K562 (cell line): ENCODE measurements around the gene TRNP1. TPM values are rescaled to one million over a fixed set of nuclear protein-coding genes. Genes with fewer than 3 reads are reported as not detected.

ENCODE experiments used
- BRF1 ChIP-seq: IDR thresholded peaks from 3 replicates; pipeline ENCODE4 v1.6.1; 2011; ENCODE audit warnings: borderline replicate concordance, mild to moderate bottlenecking; ENCODE audit not compliant: insufficient read length; ENCODE audit errors: extremely low read depth
- DIDO1 ChIP-seq: fragments of 450-650 bp; IDR thresholded peaks from 2 replicates; pipeline ENCODE4 v1.6.1; 2016; ENCODE audit warnings: low read depth, missing biosample characterization, missing genetic modification characterization
- ESRRB ChIP-seq: fragments of 250-450 bp; sonication (Bioruptor Pico); IDR thresholded peaks from 2 replicates; pipeline ENCODE4 v1.5.0; 2020; ENCODE audit warnings: mild to moderate bottlenecking, moderate library complexity, borderline replicate concordance
- ETS2 ChIP-seq: IDR thresholded peaks from 2 replicates; pipeline ENCODE4 v1.6.1; 2016; ENCODE audit warnings: borderline replicate concordance, missing genetic modification characterization, mild to moderate bottlenecking, moderate library complexity, missing compliant biosample characterization; ENCODE audit not compliant: poor library complexity, severe bottlenecking
- KAT7 ChIP-seq: sonication (generic); formaldehyde crosslinking; IDR thresholded peaks from 2 replicates; pipeline ENCODE4 v1.8.0; 2022; ENCODE audit warnings: missing genetic modification reagents, mild to moderate bottlenecking, borderline replicate concordance
- KLF13 ChIP-seq: fragments of 450-650 bp; IDR thresholded peaks from 2 replicates; pipeline ENCODE4 v1.6.1; 2016; ENCODE audit warnings: missing genetic modification characterization, low read depth, mild to moderate bottlenecking, missing compliant biosample characterization, moderate library complexity, borderline replicate concordance
- MEF2A ChIP-seq: IDR thresholded peaks from 2 replicates; pipeline ENCODE4 v1.6.1; 2011; ENCODE audit warnings: low read depth, mild to moderate bottlenecking, low read length, moderate library complexity; ENCODE audit not compliant: control insufficient read depth
- NR1H2 ChIP-seq: sonication (generic); formaldehyde crosslinking; IDR thresholded peaks from 2 replicates; pipeline ENCODE4 v1.4.0; 2020; ENCODE audit warnings: mild to moderate bottlenecking, missing genetic modification reagents
- RBM39 ChIP-seq: fragments of 200-400 bp; formaldehyde crosslinking; optimal IDR thresholded peaks from 2 replicates; pipeline ENCODE3; 2018; ENCODE audit warnings: low read depth, low read length
- SIRT6 ChIP-seq: IDR thresholded peaks from one replicate; pipeline ENCODE4 v1.6.1; 2012; ENCODE audit warnings: low read depth, mild to moderate bottlenecking, control low read depth, inconsistent platforms, low read length, moderate library complexity
- SRSF3 ChIP-seq: fragments of 200-400 bp; formaldehyde crosslinking; IDR thresholded peaks from 2 replicates; pipeline ENCODE4 v1.6.1; 2016; ENCODE audit warnings: mild to moderate bottlenecking, low read length, moderate library complexity; ENCODE audit not compliant: insufficient read depth
- THRB ChIP-seq: fragments of 450-650 bp; formaldehyde crosslinking; conservative IDR thresholded peaks from 2 replicates; pipeline ENCODE4 v1.4.0; 2022; ENCODE audit warnings: mild to moderate bottlenecking, missing genetic modification characterization
- TOE1 ChIP-seq, 2 experiments: fragments of 450-650 bp in 1 of 2; sonication (generic) in 1 of 2; formaldehyde crosslinking in 1 of 2; IDR thresholded peaks; 2 replicates each; pipeline versions ENCODE4 v1.7.1 to v1.8.0; 2016 to 2022; ENCODE audit warnings: borderline replicate concordance in 2 of 2, mild to moderate bottlenecking in 2 of 2, antibody characterized with exemption in 1 of 2, inconsistent platforms in 1 of 2, low read depth in 1 of 2, missing genetic modification reagents in 1 of 2, moderate library complexity in 1 of 2
- ZNF384 ChIP-seq: IDR thresholded peaks from 2 replicates; pipeline ENCODE4 v1.6.1; 2012; ENCODE audit warnings: low read depth, low read length, improper control_type of control experiment
- ZNF561 ChIP-seq: fragments of 450-650 bp; formaldehyde crosslinking; conservative IDR thresholded peaks from 2 replicates; pipeline ENCODE4 v1.4.0; 2020; ENCODE audit warnings: mild to moderate bottlenecking, moderate library complexity
- polyA plus RNA-seq, 8 experiments: library from polyadenylated mRNA; depleted of rRNA in 4 of 8; stranded (reverse) in 5 of 8; unstranded in 3 of 8; fragments of >200 nt; fragmentation: Nextera tagmentation in 2 of 8; fragmentation: Illumina TruSeq in 1 of 8; extraction: Ambion mirVana in 2 of 8; extraction: Trizol in 1 of 8; gene quantifications; 2 replicates each; pipeline versions ENCODE4 v1.2.1 to v1.2.3, GENCODE V29; 2011 to 2014; ENCODE audit warnings: inconsistent platforms in 1 of 8, missing spikeins in 1 of 8
- total RNA-seq, 7 experiments: library from RNA; depleted of rRNA in 6 of 7; stranded (reverse); fragments of >200 nt in 6 of 7; fragmentation: Illumina TruSeq in 2 of 7; extraction: Trizol in 2 of 7; gene quantifications; 2 replicates each; pipeline versions ENCODE4 v1.2.1 to v1.2.3, GENCODE V29; 2011 to 2021; ENCODE audit warnings: low replicate concordance in 1 of 7
- TF ChIP-seq, protein P1 (sequence below): IDR thresholded peaks from 2 replicates; pipeline ENCODE4 v1.6.1; 2014; ENCODE audit warnings: antibody characterized with exemption
- TF ChIP-seq, protein P2 (sequence below), 2 experiments: fragments of 200-800 bp in 1 of 2; sonication (Bioruptor generic) in 1 of 2; sonication (generic) in 1 of 2; formaldehyde crosslinking in 1 of 2; IDR thresholded peaks in 1 of 2; conservative IDR thresholded peaks in 1 of 2; 2 replicates each; pipeline versions ENCODE4 v1.5.0 to v1.6.1; 2016 to 2020; ENCODE audit warnings: missing compliant biosample characterization in 1 of 2, missing genetic modification characterization in 1 of 2, missing genetic modification reagents in 1 of 2
- TF ChIP-seq, protein P3 (sequence below): fragments of 250-450 bp; sonication (Bioruptor Pico); IDR thresholded peaks from 2 replicates; pipeline ENCODE4 v1.5.0; 2020; ENCODE audit warnings: mild to moderate bottlenecking, borderline replicate concordance
- TF ChIP-seq, protein P4 (sequence below): fragments of 450-650 bp; IDR thresholded peaks from 2 replicates; pipeline ENCODE4 v1.6.1; 2016; ENCODE audit warnings: low read depth, mild to moderate bottlenecking, moderate library complexity
- TF ChIP-seq, protein P5 (sequence below): fragments of 250-450 bp; sonication (Bioruptor Pico); IDR thresholded peaks from 2 replicates; pipeline ENCODE4 v1.5.0; 2021

TRNP1 gene
- total and polyA plus RNA-seq, 9 of the 15 experiments (the other 6 are each of a cell fraction or from before 2014, with no cell fraction given), result 0.03 to 1.3 (median 0.95) TPM

DNA sequence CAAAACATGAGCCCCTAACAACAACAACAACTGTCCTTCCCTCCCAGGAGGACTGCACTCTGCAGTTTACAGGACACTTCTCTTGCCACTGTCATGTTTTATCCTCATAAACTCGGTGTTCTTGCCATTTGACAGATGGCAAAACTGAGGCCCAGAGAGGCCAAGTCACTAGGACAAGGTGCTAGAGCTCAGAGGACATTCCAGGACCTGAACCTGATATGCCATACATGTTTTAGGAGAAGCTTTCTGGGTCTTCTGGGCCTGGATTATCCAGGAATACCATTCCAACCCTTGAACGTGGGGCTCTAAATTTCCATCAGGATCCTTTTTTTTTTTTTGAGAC is 38.6 kb downstream of the TRNP1 start (continued):
- TF ChIP-seq BRF1 (no peak), THRB (CRISPR knock-in tag) (no peak), ETS2 (tag) (no peak), TOE1 (IDR thresholded peaks at IDR 0.05; ENCODE audit: borderline replicate concordance) (no peak), TOE1 (CRISPR knock-in tag; IDR thresholded peaks at IDR 0.05; ENCODE audit: borderline replicate concordance, low read depth) (no peak), ESRRB (CRISPR knock-in tag) (no peak), KLF13 (tag) (no peak), RBM39 (no peak), KAT7 (CRISPR knock-in tag) (no peak), SRSF3 (no peak), SIRT6 (no peak), DIDO1 (no peak), MEF2A (no peak), ZNF561 (CRISPR knock-in tag) (no peak), NR1H2 (no peak), ZNF384 (no peak)
- TF ChIP-seq, protein P1, sequence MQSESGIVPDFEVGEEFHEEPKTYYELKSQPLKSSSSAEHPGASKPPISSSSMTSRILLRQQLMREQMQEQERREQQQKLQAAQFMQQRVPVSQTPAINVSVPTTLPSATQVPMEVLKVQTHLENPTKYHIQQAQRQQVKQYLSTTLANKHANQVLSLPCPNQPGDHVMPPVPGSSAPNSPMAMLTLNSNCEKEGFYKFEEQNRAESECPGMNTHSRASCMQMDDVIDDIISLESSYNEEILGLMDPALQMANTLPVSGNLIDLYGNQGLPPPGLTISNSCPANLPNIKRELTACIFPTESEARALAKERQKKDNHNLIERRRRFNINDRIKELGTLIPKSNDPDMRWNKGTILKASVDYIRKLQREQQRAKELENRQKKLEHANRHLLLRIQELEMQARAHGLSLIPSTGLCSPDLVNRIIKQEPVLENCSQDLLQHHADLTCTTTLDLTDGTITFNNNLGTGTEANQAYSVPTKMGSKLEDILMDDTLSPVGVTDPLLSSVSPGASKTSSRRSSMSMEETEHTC, result no peak
- TF ChIP-seq, protein P2, sequence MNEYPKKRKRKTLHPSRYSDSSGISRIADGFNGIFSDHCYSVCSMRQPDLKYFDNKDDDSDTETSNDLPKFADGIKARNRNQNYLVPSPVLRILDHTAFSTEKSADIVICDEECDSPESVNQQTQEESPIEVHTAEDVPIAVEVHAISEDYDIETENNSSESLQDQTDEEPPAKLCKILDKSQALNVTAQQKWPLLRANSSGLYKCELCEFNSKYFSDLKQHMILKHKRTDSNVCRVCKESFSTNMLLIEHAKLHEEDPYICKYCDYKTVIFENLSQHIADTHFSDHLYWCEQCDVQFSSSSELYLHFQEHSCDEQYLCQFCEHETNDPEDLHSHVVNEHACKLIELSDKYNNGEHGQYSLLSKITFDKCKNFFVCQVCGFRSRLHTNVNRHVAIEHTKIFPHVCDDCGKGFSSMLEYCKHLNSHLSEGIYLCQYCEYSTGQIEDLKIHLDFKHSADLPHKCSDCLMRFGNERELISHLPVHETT (CRISPR knock-in tag; conservative IDR thresholded peaks at IDR 0.05 in 1 of 2, IDR thresholded peaks at IDR 0.05 in 1 of 2), result no peak
- TF ChIP-seq, protein P3, sequence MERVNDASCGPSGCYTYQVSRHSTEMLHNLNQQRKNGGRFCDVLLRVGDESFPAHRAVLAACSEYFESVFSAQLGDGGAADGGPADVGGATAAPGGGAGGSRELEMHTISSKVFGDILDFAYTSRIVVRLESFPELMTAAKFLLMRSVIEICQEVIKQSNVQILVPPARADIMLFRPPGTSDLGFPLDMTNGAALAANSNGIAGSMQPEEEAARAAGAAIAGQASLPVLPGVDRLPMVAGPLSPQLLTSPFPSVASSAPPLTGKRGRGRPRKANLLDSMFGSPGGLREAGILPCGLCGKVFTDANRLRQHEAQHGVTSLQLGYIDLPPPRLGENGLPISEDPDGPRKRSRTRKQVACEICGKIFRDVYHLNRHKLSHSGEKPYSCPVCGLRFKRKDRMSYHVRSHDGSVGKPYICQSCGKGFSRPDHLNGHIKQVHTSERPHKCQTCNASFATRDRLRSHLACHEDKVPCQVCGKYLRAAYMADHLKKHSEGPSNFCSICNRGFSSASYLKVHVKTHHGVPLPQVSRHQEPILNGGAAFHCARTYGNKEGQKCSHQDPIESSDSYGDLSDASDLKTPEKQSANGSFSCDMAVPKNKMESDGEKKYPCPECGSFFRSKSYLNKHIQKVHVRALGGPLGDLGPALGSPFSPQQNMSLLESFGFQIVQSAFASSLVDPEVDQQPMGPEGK (CRISPR knock-in tag), result no peak
- TF ChIP-seq, protein P4, sequence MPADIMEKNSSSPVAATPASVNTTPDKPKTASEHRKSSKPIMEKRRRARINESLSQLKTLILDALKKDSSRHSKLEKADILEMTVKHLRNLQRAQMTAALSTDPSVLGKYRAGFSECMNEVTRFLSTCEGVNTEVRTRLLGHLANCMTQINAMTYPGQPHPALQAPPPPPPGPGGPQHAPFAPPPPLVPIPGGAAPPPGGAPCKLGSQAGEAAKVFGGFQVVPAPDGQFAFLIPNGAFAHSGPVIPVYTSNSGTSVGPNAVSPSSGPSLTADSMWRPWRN, result no peak
- TF ChIP-seq, protein P5, sequence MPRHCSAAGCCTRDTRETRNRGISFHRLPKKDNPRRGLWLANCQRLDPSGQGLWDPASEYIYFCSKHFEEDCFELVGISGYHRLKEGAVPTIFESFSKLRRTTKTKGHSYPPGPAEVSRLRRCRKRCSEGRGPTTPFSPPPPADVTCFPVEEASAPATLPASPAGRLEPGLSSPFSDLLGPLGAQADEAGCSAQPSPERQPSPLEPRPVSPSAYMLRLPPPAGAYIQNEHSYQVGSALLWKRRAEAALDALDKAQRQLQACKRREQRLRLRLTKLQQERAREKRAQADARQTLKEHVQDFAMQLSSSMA (CRISPR knock-in tag), result no peak
